B cell (primary cell): ENCODE measurements around the gene EPB41L3.

Source experiments
- CTCF ChIP-seq: fragments of 200-600 bp; IDR thresholded peaks from one replicate; pipeline ENCODE4 v1.8.0; 2022; ENCODE audit warnings: antibody characterized with exemption, mild to moderate bottlenecking
- EZH2 ChIP-seq: IDR thresholded peaks from 2 replicates; pipeline ENCODE4 v1.6.1; 2012; ENCODE audit warnings: borderline replicate concordance, low read depth, mild to moderate bottlenecking, moderate library complexity, low read length; ENCODE audit not compliant: insufficient read depth, poor library complexity, severe bottlenecking

DNA sequence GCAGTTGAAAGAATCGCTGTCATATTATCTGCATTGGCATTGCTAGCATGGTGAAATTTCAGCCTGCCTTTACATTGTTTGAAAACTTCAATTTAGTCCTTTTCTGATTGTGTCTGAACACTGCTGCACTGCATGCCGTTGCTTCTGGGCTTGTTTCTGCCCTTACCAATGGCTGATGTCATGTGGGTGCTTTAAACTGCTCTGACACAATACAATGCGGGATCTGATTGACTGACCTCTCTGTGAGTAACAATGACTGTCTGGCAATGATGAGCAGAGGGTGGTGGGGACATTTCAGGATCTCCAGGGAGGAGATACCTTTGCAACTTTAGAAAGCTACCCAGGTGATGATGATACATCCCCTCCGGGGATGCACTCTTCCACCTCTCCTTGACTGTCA, 128.8 kb downstream of the EPB41L3 start:
- no peak for TF ChIP-seq CTCF
- TF ChIP-seq EZH2, result no peak
